ENCODE data around the gene OR2AP1.

The OR2AP1 gene

DNA sequence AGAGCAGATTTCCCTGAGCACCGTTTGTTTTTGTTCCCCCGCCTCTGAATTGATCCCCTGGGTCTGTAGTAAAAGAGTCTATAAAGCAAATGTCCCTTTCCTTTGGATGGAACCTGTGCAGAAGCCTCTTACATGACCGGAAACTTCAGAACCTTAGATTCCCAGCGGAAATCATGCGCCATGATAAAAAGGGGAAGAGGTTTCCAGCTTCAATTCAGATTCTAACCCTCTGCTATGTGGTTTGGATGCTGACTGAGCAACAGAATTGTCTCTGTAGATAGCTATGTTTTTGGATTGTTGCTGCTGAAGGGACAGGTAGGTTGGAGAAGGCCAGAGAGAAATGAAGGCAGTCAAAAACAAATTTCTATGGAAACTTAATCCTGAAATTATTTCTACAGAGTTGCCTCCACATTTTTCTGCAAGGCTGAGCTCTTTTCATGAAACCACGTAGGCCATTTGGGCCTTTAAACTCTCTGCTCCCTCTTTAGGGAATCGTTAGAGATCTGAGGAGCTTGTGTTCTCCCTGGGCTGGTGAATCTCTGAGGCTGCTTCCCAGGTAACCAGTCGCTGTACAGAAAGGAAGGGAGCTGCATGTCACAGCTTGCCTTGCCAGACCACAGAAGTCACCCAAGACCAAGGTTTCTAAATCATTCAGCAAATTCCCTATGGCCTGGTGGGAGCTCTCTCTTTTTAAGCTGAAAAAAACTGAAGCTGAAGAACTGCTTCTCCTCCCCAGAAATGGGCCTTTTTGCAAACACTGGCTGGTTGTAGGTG, 35.7 kb downstream of the OR2AP1 start:
- no peak overlapping the region for H3K4me3 ChIP-seq (ENCODE audit: low read length)
- no peak for DNase-seq (ENCODE audit: low read depth)
- TF ChIP-seq, protein P1, sequence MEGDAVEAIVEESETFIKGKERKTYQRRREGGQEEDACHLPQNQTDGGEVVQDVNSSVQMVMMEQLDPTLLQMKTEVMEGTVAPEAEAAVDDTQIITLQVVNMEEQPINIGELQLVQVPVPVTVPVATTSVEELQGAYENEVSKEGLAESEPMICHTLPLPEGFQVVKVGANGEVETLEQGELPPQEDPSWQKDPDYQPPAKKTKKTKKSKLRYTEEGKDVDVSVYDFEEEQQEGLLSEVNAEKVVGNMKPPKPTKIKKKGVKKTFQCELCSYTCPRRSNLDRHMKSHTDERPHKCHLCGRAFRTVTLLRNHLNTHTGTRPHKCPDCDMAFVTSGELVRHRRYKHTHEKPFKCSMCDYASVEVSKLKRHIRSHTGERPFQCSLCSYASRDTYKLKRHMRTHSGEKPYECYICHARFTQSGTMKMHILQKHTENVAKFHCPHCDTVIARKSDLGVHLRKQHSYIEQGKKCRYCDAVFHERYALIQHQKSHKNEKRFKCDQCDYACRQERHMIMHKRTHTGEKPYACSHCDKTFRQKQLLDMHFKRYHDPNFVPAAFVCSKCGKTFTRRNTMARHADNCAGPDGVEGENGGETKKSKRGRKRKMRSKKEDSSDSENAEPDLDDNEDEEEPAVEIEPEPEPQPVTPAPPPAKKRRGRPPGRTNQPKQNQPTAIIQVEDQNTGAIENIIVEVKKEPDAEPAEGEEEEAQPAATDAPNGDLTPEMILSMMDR (conservative IDR thresholded peaks at IDR 0.05; ENCODE audit: low read depth, low read length), result no peak

DNA sequence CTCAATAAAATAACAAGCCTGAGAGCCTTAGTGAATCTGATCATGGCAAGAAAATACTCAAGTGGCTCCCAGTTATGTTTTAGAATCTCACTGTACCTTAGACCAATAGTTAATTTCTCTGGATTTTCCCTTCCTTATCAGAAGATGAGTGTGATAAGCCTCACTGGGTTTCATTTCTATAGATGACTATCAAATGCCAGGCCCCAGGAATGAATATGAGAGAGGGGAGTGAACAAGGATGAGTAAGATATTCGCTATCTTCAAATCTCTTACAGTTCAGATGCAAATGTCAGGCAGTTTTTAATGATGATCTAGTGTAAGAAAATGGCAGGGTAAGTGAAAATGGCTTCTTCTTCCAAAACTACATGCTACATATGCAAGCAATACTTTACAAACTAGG, 38.3 kb downstream of the OR2AP1 start:
- TF ChIP-seq, protein P1 (conservative IDR thresholded peaks at IDR 0.05; ENCODE audit: low read depth, low read length), result no peak
- no peak for DNase-seq (ENCODE audit: low read depth)
- no peak overlapping the region for H3K4me3 ChIP-seq (ENCODE audit: low read length)

DNA sequence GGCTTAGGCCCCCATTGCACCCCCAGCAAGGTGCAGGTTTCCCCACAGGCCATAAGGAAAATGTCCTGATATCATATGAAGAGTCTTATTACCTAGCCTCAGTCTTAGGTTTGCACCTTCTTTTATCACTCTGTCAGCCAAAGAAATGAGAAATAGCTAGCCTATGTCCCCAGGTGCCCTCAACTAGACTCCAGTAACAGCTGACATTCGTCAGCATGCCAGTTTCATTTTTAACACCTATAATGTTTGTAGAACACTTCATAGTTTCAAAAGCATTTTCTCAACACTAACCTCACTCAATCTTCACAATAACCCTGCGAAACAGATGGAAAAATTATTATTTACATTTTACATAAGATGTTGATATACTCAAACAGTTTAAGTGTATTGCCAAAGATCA, 40.4 kb downstream of the OR2AP1 start:
- TF ChIP-seq, protein P1 (conservative IDR thresholded peaks at IDR 0.05; ENCODE audit: low read depth, low read length), result no peak
- no peak overlapping the region for H3K4me3 ChIP-seq (ENCODE audit: low read length)
- DNase-seq (ENCODE audit: low read depth), result no peak

DNA sequence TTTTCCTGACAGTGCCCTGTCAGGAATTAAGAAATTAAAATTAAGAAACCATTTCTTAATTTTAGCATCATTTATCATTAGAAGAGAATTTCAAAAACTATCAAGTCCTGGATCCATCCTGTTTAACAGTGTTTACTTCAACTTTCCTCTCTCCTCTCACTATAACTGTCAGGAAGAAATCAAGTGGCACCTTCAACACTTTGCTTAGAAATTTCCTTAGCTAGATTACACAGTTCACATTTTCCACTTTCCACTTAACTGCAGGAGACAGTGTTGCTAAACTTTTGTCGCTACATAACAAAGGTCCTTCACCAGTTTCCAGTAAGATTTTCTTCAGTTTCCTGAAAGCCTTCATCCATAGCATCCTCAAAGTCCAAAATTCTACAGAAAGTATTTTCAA, 42.5 kb downstream of the OR2AP1 start:
- no peak for DNase-seq (ENCODE audit: low read depth)
- H3K4me3 ChIP-seq (ENCODE audit: low read length), result no peak overlapping the region
- TF ChIP-seq, protein P1 (conservative IDR thresholded peaks at IDR 0.05; ENCODE audit: low read depth, low read length), result no peak

DNA sequence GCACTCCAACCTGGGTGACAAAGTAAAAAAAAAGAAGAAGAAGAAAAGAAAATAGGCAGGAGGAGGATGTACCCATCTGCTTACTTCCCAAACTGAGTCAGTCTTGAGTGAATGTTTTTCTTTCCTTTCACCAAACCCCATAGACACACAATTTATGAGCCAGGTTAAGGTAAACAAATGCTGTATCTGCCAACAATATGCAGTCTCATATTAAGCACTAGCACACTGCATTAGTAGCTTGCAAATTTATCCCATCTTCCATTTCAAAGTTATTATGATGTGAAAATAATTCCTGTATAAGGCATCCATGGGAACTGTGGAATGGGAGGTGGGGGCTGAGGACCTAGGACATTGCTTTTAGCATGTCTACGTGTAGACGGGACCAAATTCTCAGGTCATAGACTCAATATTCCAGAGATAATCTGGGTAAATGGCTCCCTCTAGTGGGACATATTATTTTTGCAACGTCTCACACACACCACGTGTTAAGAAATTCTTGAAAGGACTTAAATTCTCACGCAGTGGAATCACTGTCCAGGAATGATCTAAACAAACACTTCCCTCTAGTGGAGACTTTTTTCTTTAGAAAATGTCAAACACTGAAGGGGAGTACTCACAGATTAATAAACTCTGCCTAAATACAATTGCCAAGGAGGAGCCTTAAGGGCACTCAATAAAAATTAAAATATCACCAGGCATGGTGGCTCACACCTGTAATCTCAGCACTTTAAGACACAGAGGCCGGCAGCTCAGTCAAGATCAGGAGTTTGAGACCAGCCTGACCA, 47.3 kb downstream of the OR2AP1 start:
- no peak overlapping the region for H3K4me3 ChIP-seq (ENCODE audit: low read length)
- DNase-seq (ENCODE audit: low read depth), result no peak
- TF ChIP-seq, protein P1 (conservative IDR thresholded peaks at IDR 0.05; ENCODE audit: low read depth, low read length), result peak; percentile 69

DNA sequence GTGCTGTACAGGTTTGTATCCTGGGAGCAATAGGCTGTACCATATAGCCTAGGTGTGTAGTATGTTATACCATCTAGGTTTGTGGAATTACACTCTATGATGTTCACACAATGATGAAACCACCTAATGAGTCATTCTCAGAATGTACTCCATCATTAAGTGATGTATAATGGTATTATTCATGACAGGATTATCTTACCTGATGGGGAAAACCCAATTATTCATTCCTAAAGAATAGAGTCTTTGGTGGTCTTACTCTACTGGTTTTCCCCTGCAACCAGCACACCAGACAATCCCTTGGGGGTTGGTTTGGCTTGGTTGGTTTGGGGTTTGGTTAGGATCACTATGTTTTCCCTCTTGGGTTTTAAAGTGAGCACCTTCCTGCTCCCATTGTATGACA, 51.8 kb downstream of the OR2AP1 start:
- TF ChIP-seq, protein P1 (conservative IDR thresholded peaks at IDR 0.05; ENCODE audit: low read depth, low read length), result no peak
- no peak overlapping the region for H3K4me3 ChIP-seq (ENCODE audit: low read length)
- DNase-seq (ENCODE audit: low read depth), result no peak
